ENCODE results near the gene ST8SIA6. TPM values are rescaled to one million over a fixed set of nuclear protein-coding genes. Genes with fewer than 3 reads are reported as not detected.

The ST8SIA6 gene
- total and polyA plus RNA-seq, 8 donors, result 3.3 to 13.3 (median 8.8) TPM

DNA sequence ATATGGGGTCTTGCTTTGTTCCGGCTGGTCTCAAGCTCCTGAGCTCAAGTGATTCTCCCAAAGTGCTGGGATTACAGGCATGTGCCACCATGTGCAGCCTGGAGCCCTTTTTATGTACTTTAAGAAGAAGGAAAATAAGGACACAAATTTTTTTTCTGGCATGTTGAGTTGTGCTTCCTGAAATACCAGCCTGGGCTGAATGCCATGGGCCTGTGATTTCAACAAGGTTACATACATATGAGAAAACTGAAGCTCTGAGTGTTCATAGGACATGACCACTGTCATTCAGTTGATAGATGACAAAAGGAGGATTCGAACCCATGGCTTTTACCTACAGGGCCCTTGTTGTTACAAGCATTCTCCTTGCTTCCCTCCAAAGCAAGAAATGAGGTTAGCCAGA, 36.1 kb downstream of the ST8SIA6 start:
- ATAC-seq (no peak), DNase-seq (no peak)
- intact Hi-C loops (cut with DNase I), result no loop called here
- TF ChIP-seq, protein P1, sequence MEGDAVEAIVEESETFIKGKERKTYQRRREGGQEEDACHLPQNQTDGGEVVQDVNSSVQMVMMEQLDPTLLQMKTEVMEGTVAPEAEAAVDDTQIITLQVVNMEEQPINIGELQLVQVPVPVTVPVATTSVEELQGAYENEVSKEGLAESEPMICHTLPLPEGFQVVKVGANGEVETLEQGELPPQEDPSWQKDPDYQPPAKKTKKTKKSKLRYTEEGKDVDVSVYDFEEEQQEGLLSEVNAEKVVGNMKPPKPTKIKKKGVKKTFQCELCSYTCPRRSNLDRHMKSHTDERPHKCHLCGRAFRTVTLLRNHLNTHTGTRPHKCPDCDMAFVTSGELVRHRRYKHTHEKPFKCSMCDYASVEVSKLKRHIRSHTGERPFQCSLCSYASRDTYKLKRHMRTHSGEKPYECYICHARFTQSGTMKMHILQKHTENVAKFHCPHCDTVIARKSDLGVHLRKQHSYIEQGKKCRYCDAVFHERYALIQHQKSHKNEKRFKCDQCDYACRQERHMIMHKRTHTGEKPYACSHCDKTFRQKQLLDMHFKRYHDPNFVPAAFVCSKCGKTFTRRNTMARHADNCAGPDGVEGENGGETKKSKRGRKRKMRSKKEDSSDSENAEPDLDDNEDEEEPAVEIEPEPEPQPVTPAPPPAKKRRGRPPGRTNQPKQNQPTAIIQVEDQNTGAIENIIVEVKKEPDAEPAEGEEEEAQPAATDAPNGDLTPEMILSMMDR (IDR thresholded peaks at IDR 0.05), result no peak
- Histone ChIP-seq H3K27me3 (no peaks in the 10 kb centered on the region), H3K4me3 (no peak overlapping the region), H3K27ac (no peak overlapping the region), H3K36me3 (no peaks in the 10 kb centered on the region), H3K4me1 (no peaks in the 10 kb centered on the region), H3K9me3 (no peaks in the 10 kb centered on the region)

DNA sequence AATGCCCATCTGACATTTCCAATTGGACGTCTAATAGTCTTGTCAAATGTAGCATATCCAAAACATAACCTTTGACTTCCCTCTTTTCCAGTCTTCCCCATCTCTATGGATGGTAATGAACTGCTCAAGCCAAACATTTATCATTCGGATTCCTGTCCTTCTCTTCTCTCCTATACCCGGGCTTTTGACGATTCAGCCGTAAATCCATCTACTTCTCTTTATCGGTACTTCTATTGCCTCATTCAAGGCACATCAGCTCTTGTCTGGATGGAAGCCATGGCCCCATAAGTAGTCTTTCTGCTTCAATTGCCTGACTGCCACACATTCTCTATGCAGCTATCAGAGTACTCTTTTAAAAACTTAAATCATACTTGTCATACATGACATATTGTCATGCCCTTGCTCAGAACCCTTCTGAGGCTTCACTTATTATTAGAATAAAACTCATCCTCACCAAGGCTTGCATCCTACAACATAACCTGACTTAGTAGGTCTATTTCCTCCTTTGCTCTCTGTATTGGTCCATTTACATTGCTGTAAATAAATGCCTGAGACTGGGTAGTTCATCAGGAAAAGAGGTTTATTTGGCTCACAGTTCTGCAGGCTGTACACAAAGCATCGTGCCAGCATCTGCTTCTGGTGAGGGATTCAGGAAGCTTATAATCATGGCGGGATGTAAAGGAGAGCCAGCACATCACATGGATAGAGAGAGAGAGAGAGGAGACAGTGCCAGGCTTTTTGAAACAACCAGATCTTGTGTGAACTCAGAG, 37.8 kb downstream of the ST8SIA6 start:
- no peak overlapping the region for H3K4me3 ChIP-seq
- no peaks in the 10 kb centered on the region for H3K27me3 ChIP-seq
- H3K27ac ChIP-seq, result no peak overlapping the region
- ATAC-seq, result no peak
- no peaks in the 10 kb centered on the region for H3K4me1 ChIP-seq
- DNase-seq, result no peak
- TF ChIP-seq, protein P1 (IDR thresholded peaks at IDR 0.05), result no peak
- intact Hi-C loops (cut with DNase I), result no loop called here
- no peaks in the 10 kb centered on the region for H3K9me3 ChIP-seq
- H3K36me3 ChIP-seq, result no peaks in the 10 kb centered on the region

DNA sequence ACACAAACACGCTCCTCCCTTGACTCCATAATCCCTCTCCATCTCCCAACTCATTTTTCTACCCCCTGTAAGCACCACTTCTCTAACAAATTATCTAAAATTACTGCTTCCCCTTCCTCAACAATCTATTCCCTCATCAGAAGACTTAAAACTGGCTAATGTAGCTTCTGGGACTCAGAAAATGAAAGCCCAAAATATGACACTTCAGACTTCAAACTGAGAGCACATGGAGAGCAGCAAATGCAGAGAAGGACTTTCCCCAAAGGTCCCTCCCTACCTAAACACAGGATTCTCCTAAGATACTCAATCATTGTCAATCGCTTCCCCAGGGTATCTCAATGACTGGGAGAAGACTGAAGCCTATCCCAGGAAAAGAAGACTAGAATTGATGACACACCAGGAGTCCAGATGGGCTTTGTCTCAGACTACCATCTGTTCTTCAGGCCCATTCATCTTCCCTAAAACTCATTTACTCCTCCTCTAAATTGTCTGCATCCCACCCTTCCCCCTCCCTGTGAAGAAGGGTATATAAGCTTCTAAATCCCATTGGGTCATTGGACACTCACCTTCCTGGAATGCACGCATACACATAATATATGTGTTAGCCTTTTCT, 39.2 kb downstream of the ST8SIA6 start:
- ATAC-seq, result no peak
- TF ChIP-seq, protein P1 (IDR thresholded peaks at IDR 0.05), result no peak
- Histone ChIP-seq H3K4me1 (no peaks in the 10 kb centered on the region), H3K27me3 (no peaks in the 10 kb centered on the region), H3K9me3 (no peaks in the 10 kb centered on the region), H3K27ac (no peak overlapping the region), H3K36me3 (no peaks in the 10 kb centered on the region), H3K4me3 (no peak overlapping the region)
- DNase-seq, result no peak
- intact Hi-C loops (cut with DNase I), result no loop called here

DNA sequence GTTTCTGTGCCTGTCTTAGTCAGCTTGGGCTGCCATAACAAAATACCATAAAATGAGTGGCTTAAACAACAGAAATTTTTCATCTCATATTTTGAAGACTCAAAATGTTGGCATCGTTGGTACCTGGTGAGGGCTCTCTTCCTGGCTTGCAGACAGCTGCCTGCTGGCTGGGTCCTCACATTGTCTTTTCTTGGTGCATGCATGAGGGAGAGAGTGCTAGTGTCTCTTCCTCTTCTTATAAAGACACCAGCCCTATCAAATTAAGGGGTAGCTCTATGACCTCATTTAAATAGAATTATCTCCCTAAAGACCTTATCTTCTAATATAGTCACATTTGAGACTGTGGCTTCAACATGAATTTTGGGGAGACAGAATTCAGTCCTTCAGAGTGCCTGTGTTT, 39.9 kb downstream of the ST8SIA6 start:
- Histone ChIP-seq H3K9me3 (no peaks in the 10 kb centered on the region), H3K27me3 (no peaks in the 10 kb centered on the region), H3K4me3 (no peak overlapping the region), H3K27ac (no peak overlapping the region), H3K36me3 (no peaks in the 10 kb centered on the region), H3K4me1 (no peaks in the 10 kb centered on the region)
- intact Hi-C loops (cut with DNase I), result no loop called here
- DNase-seq, result no peak
- TF ChIP-seq, protein P1 (IDR thresholded peaks at IDR 0.05), result no peak
- ATAC-seq, result no peak

DNA sequence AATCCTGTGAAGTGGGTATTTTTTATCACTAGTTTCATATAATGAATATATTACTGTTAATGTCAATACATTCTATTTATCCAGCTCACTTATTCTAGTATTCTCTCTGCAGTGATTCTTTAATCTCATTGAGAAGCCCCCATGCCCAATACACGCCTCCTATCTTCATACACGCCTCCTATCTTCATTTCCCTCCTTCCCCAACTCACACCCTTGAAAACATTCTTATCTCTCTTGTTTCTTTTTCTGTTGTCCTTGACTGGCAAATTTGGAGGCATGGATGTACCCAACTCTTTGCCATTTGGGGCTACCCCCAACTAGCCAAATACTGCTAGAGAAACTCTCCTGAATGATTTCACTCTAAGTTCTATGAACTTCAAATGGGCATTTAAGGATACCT, 40.5 kb downstream of the ST8SIA6 start:
- Histone ChIP-seq H3K4me1 (no peaks in the 10 kb centered on the region), H3K27ac (no peak overlapping the region), H3K9me3 (no peaks in the 10 kb centered on the region), H3K4me3 (no peak overlapping the region), H3K27me3 (no peaks in the 10 kb centered on the region), H3K36me3 (no peaks in the 10 kb centered on the region)
- intact Hi-C loops (cut with DNase I), result no loop called here
- no peak for ATAC-seq
- TF ChIP-seq, protein P1 (IDR thresholded peaks at IDR 0.05), result no peak
- DNase-seq, result no peak

All from left lung (tissue), 10 donors.